SK-N-MC (cell line): ENCODE data around the gene PRPF31.

ENCODE experiments used
- EZH2 ChIP-seq: fragments of 200-600 bp; sonication (generic); IDR thresholded peaks from one replicate; pipeline ENCODE4 v1.6.1; 2017; ENCODE audit warnings: antibody characterized with exemption
- FOXP2 ChIP-seq: optimal IDR thresholded peaks from 2 replicates; pipeline ENCODE3; 2011; ENCODE audit warnings: mild to moderate bottlenecking, moderate library complexity; ENCODE audit not compliant: insufficient read depth; ENCODE audit errors: extremely low read length, control extremely low read depth

GRCh38 chr19:54115109-54116063, at the start of gene PRPF31, which contains the start of gene TFPT:
- no peak for TF ChIP-seq EZH2
- no peak for TF ChIP-seq FOXP2
